Measurements from ENCODE around the gene LILRA5.
"Not testable (repeated sequence)": the region's sequence is repeated elsewhere in the genome, so short reads cannot be mapped to it uniquely, and the experiment has no call there.

The LILRA5 gene

DNA sequence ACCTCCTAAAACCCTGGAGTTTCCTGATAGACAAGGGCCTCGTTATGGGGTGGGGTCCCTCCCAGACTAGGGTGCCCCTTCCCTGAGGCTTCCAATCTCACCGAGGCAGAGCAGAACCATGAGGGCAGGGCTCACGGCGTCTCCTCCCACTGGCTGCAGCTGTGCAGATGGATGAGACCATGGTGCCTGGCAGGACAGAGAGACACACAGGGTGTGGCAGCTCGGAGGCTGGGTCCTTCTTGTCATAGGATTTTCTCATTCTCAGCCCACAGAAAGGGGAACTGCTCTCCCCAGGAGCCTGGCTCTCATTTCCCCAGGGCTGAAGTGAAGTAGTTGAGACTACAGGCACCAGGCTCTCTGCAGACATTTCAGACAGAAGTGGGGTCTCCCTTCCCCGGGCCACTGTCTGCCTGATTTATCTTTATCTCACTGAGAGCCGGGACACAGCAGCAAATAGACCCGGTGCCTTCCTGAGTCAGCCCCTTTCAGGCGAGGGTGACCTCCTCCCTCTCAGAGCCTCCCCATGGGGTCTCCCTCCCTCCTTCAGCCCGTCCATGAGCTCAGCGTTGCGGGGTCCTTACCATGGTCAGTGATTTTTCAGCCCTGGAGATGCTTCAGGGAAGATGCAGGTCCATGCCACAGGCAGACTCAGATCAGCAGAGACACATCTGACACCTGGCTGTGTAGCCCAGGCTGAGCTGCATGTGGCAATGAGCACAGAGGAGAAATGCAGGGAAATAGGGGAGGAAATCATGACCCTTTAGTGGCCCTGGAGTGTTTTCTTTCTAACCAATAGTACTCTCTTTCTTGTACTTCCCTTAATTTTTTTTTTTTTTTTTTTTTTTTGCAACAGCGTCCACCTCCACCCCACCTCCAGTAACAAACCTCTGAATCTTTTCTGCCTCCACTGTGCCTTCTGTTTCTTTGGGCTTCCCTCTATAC, at the start of gene LILRA5:
Gene LILRA5, minus strand, starts transcription at position 731 of the 942 bp plus-strand sequence. Its CDS starts 147 bp downstream, at position 584.
- TF ChIP-seq, protein P1, sequence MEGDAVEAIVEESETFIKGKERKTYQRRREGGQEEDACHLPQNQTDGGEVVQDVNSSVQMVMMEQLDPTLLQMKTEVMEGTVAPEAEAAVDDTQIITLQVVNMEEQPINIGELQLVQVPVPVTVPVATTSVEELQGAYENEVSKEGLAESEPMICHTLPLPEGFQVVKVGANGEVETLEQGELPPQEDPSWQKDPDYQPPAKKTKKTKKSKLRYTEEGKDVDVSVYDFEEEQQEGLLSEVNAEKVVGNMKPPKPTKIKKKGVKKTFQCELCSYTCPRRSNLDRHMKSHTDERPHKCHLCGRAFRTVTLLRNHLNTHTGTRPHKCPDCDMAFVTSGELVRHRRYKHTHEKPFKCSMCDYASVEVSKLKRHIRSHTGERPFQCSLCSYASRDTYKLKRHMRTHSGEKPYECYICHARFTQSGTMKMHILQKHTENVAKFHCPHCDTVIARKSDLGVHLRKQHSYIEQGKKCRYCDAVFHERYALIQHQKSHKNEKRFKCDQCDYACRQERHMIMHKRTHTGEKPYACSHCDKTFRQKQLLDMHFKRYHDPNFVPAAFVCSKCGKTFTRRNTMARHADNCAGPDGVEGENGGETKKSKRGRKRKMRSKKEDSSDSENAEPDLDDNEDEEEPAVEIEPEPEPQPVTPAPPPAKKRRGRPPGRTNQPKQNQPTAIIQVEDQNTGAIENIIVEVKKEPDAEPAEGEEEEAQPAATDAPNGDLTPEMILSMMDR (IDR thresholded peaks at IDR 0.05; ENCODE audit: low read depth, low read length), result no peak
- H3K4me3 ChIP-seq (ENCODE audit: low read depth, low read length), result no peak within 1 kb of the TSS
- in situ Hi-C loops (cut with HindIII; ENCODE audit: low sequenced_read_pairs), result no loop called here
- no peak for DNase-seq (ENCODE audit: low read depth, low spot score)

DNA sequence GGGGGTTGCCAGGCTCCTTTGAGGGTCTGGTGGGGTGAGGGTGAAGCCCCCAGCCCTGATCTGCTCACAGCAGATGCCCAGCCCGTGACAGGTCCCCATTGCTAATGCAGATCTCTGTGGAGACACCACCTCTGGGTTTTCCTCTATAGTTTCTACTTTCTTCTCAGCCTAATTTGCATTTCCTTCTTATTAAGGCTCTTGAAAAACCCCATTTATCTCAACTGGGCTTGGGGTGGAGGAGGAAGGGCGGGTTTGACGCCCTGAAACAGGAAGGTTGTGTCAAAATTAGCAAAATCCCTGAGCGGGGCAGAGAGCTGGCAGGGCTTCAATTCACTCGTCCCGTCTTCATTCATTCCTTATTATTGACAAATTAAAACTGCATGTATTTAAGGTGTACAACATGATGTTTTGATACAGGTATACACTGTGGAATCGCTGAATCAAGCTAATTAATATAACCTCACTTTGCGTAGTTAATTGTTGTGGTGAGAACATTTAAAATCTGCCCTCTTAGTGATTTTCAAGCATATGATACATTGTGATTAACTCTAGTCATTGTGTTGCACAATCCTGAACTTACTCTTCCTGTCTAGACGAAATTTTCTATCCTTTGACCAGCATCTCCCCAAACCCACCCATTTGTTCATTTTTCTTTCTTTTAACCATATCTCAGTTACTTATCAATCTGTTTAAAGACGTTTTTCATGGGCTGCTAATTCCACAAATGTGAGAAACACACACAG, 48.9 kb upstream of the LILRA5 start:
- H3K4me3 ChIP-seq (ENCODE audit: low read depth, low read length); in situ Hi-C loops (cut with HindIII; ENCODE audit: low sequenced_read_pairs): not testable (repeated sequence)

DNA sequence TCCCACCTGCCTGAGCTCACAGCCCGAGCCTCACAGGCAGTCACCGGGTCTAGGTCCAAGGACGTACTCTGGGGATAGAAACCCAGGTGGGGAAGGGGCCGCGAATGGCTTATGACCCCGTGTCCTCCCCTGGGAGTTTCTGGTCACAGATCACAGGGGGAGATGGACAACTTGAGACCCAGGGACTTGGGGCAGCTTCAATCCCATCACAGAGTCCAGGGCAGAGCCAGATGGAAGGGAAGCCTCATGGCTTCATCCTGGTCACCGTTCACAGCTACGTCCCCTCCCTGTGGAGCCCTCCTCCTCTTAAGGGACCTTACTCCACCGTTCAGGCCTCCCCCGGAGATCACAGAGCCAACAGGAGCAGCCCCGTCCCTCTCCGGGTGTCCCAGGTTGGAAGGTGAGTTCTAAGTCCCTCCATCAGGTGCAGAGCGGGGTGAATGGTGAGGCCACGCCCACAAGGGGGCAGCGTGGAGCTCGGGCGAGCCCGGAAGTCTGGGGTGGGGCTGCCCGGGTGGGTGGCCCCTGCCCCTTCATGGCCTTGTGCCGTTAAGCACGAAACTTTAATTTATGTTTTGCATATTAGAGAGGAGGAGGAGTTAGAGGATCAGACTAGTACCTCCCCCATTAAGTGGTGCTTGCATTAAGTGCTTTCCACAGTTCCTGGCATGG, 46.3 kb upstream of the LILRA5 start:
- H3K4me3 ChIP-seq (ENCODE audit: low read depth, low read length); DNase-seq (ENCODE audit: low read depth, low spot score); in situ Hi-C loops (cut with HindIII; ENCODE audit: low sequenced_read_pairs): not testable (repeated sequence)

More for the DNA sequence above, 48.9 kb upstream of the LILRA5 start:
- DNase-seq (ENCODE audit: low read depth, low spot score), result not testable (repeated sequence)

DNA sequence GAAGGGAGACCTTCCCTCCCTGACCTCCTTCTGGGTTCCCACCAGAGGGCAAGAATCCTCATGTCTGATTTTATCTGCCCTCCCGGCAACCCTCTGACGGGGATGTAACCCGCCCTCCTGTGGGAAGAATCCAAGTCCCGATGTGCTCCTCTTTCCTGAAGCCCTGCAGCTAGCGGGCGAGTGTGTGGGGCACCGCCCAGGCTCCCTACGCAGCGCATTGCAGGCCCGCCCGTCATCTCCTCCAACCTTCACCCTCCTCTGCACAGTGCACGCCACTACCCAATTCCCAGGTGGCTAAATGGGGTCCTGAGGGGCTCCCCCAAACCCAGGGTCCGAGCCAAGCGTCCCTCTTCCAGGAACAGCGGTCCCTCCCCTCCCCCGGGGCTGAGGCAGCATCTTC, 44.4 kb upstream of the LILRA5 start:
- H3K4me3 ChIP-seq (ENCODE audit: low read depth, low read length), result no peak overlapping the region
- TF ChIP-seq, protein P1 (IDR thresholded peaks at IDR 0.05; ENCODE audit: low read depth, low read length), result no peak
- no peak for DNase-seq (ENCODE audit: low read depth, low spot score)
- in situ Hi-C loops (cut with HindIII; ENCODE audit: low sequenced_read_pairs), result no loop called here

DNA sequence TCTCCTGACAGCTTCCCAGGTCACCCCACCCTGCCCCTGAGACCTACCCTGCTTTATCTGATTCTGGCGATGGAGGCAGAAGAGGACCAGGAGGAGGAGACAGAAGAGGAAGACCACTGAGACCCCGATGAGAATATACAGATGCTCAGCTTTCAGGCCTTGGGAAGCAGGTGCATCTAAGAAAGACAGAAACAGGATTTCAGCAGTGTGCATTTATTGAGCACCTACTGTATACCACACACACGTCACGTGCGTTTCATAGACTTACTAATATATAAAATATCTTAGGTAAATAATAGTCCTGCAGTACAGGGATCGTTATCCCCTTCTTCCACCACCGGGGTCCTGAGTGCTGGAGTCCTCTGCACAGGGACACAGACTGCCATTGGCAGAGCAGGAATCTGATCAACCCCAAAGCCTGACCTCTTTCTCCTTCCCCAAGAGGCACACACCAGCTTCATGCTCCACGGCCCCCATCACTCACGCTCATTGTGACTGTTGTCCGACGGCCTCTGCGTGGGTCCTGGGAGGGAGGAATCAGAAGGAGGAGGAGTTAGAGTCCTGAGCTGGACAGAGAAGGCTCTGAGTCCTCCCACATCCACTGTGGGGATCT, 43.6 kb upstream of the LILRA5 start:
- no peak for DNase-seq (ENCODE audit: low read depth, low spot score)
- in situ Hi-C loops (cut with HindIII; ENCODE audit: low sequenced_read_pairs), result no loop called here
- TF ChIP-seq, protein P1 (IDR thresholded peaks at IDR 0.05; ENCODE audit: low read depth, low read length), result no peak
- no peak overlapping the region for H3K4me3 ChIP-seq (ENCODE audit: low read depth, low read length)

DNA sequence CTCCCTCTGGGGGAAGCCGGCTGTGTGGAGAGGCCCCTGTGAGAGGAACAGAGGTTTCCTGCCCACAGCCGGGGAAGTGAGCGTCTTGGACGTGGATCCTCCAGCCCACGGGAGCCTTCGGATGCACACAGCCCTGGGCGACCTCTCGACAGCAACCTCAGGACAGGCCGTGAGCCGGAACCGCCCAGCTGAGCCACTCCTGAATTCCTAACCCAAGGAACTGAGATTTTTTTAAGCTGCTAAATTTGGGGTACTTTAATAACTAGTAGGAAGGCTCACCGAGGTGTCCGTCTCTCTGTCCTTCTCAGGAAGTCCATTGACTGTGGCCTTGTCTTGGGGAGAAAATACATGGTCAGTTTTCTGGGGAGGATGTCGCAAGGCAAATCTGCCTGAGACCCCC, 42.7 kb upstream of the LILRA5 start:
- in situ Hi-C loops (cut with HindIII; ENCODE audit: low sequenced_read_pairs), result no loop called here
- TF ChIP-seq, protein P1 (IDR thresholded peaks at IDR 0.05; ENCODE audit: low read depth, low read length), result no peak
- DNase-seq (ENCODE audit: low read depth, low spot score), result no peak
- no peak overlapping the region for H3K4me3 ChIP-seq (ENCODE audit: low read depth, low read length)

DNA sequence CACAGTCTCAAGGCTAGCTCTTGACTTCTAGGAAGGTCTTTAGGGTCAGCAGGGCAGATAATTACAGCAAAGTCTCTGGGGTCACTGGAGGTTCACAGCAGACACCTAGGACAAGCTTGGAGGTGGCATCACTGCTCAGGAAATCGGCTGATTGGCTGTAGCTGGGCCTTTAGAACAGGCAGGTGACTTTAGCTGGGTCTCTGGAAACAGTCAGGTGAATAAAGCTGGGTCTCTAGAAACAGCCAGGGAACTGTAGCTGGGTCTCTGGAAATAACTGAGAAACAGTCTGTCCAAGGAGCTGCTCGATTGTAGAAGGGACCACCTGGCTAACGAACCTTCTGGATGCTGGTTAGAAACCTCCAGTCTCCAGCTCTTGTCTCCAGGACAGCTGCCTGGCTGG, 41.8 kb upstream of the LILRA5 start:
- no peak for DNase-seq (ENCODE audit: low read depth, low spot score)
- TF ChIP-seq, protein P1 (IDR thresholded peaks at IDR 0.05; ENCODE audit: low read depth, low read length), result no peak
- in situ Hi-C loops (cut with HindIII; ENCODE audit: low sequenced_read_pairs), result no loop called here
- no peak overlapping the region for H3K4me3 ChIP-seq (ENCODE audit: low read depth, low read length)
